ENCODE results near the gene CLCN7.

GRCh38 chr16:1428511-1428910 lies 46.3 kb downstream of the CLCN7 start:
- TF ChIP-seq TAF1 (IDR thresholded peaks at IDR 0.05; ENCODE audit: low read depth) (no peak), EP300 (IDR thresholded peaks at IDR 0.05; ENCODE audit: borderline replicate concordance) (no peak), MAX (IDR thresholded peaks at IDR 0.05) (no peak), USF1 (IDR thresholded peaks at IDR 0.05) (no peak), ZBTB7A (IDR thresholded peaks at IDR 0.05; ENCODE audit: low read depth) (no peak), NFIC (IDR thresholded peaks at IDR 0.05) (no peak)

All from Ishikawa (cell line).